Measurements from ENCODE around the gene ELK1. TPM values are rescaled to one million over a fixed set of nuclear protein-coding genes. Genes with fewer than 3 reads are reported as not detected.

ELK1 gene
- total and polyA plus RNA-seq, 2 of the 8 experiments (the other 6 are each of a cell fraction or from before 2014, with no cell fraction given) = 31.9 to 42.2 TPM

- TF ChIP-seq CHD7 (IDR thresholded peaks at IDR 0.05; ENCODE audit: insufficient replicate concordance, low read length) = no peak
- no peak for TF ChIP-seq RBBP5 (IDR thresholded peaks at IDR 0.05; ENCODE audit: borderline replicate concordance, low read depth, low read length)
- no peak for TF ChIP-seq ZNF274 (IDR thresholded peaks at IDR 0.05; ENCODE audit: borderline replicate concordance, extremely low read depth, low read length)
- no peak for TF ChIP-seq NANOG (IDR thresholded peaks at IDR 0.05; ENCODE audit: insufficient read depth, low read depth, low read length, poor library complexity, severe bottlenecking)
- no peak for TF ChIP-seq KDM5A (IDR thresholded peaks at IDR 0.05; ENCODE audit: low read length)
- no peak for TF ChIP-seq SP2 (IDR thresholded peaks at IDR 0.05; ENCODE audit: low read length)
- no peak for TF ChIP-seq SP4 (IDR thresholded peaks at IDR 0.05; ENCODE audit: low read length)
- TF ChIP-seq E2F6 (IDR thresholded peaks at IDR 0.05) = no peak
- TF ChIP-seq CHD1 (IDR thresholded peaks at IDR 0.05; ENCODE audit: low read depth, low read length) = no peak
- TF ChIP-seq PHF8 (conservative IDR thresholded peaks at IDR 0.05; ENCODE audit: low read depth, low read length) = no peak
- no peak for TF ChIP-seq CREB1 (IDR thresholded peaks at IDR 0.05)
Observed at GRCh38 chrX:47610511-47610910, 39.9 kb downstream of the ELK1 start (continued).

Data from H1 (cell line).